Measurements from ENCODE around the gene NAA25.
"Not testable (repeated sequence)": the region's sequence is repeated elsewhere in the genome, so short reads cannot be mapped to it uniquely, and the experiment has no call there.

Gene NAA25

DNA sequence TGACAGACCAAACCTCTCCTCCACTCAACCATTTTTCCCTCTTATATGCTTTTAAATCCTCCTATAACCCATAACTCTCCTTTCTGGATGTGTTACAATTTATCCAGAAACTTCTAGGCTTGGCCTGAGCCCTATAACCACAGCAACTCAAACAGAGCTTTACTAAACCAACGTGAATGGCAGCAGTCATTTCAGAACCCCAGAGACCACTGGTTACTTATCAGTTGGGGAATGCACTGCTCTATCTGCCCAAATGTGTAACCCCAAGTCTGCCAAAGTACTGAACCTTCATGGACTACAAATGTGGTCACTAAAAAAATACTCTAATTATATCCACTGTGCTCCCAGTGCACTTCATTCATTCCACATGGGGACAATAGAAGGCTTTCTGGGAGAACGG, 42.0 kb downstream of the NAA25 start:
- ChIA-PET CTCF (no interaction called here), POLR2A (ENCODE audit: low non-redundant PET) (no interaction called here)
- no peak for TF ChIP-seq CTCF (conservative IDR thresholded peaks at IDR 0.05; ENCODE audit: low read depth)
- no peak for DNase-seq (ENCODE audit: low spot score)
- H3K27ac ChIP-seq = no peak overlapping the region

- H3K27ac ChIP-seq = no peak overlapping the region
- CTCF ChIA-PET = interaction anchor here (0.9 kb wide), 1 partner anchor 40 kb away, joined by 3 read pairs; no protein-coding TSS in a partner anchor
- DNase-seq (ENCODE audit: low spot score) = no peak
- POLR2A ChIA-PET (ENCODE audit: low non-redundant PET) = no interaction called here
- no peak for TF ChIP-seq CTCF (conservative IDR thresholded peaks at IDR 0.05; ENCODE audit: low read depth)
These were observed 45.3 kb downstream of the NAA25 start for GRCh38 chr12:112063273-112063672.

- ChIA-PET CTCF (interaction anchor here (0.6 kb wide), 1 partner anchor 53 kb away, joined by 5 read pairs; no protein-coding TSS in a partner anchor), POLR2A (ENCODE audit: low non-redundant PET) (no interaction called here)
- no peak for TF ChIP-seq CTCF (conservative IDR thresholded peaks at IDR 0.05; ENCODE audit: low read depth)
- no peak overlapping the region for H3K27ac ChIP-seq
- DNase-seq (ENCODE audit: low spot score) = no peak
These were observed 47.4 kb downstream of the NAA25 start for GRCh38 chr12:112061137-112061536.

- POLR2A ChIA-PET (ENCODE audit: low non-redundant PET) = no interaction called here
- TF ChIP-seq CTCF (conservative IDR thresholded peaks at IDR 0.05; ENCODE audit: low read depth) = no peak
- no peak overlapping the region for H3K27ac ChIP-seq
- CTCF ChIA-PET = interaction anchor here (0.7 kb wide), 1 partner anchor 31 kb away, joined by 3 read pairs; no protein-coding TSS in a partner anchor
- DNase-seq (ENCODE audit: low spot score) = no peak
These were observed 59.2 kb downstream of the NAA25 start for GRCh38 chr12:112049351-112049750.

DNA sequence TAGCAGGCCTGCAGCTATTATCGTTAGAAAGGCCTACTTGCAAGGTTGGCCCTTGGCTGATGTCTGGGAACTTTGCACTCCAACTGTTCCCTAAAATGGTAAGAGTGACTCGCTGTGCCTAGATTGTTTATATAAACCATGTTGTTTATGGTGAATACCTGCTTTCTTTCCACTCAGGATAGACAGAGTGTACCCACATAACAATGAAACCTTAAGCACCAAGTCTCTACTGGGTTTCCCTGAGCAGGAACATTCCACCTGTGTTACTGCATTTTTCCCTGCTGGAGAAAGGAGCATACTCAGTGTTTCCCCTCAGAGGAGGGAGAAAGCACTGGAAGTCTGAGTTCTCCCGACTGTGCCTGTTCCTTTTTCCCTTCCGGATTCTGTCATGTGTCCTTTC, 62.6 kb downstream of the NAA25 start:
- DNase-seq (ENCODE audit: low spot score) = no peak
- POLR2A ChIA-PET (ENCODE audit: low non-redundant PET) = no interaction called here
- no peak for TF ChIP-seq CTCF (conservative IDR thresholded peaks at IDR 0.05; ENCODE audit: low read depth)
- H3K27ac ChIP-seq = no peak overlapping the region
- CTCF ChIA-PET = no interaction called here

DNA sequence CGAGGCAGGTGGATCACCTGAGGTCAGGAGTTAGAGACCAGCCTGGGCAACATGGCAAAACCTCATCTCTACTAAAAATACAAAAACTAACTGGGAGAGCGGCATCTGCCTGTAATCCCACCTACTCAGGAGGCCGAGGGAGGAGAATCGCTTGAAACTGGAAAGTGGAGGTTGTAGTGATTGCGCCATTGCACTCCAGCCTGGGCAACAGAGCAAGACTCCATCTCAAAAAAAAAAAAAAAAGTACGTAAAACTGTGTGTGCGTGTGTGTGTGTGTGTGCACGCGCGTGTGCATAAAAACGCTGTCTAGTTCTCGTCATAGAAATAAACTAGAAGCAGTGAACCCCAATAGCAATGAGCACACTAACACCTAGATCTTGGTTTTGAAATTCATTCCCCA, 72.0 kb downstream of the NAA25 start:
- H3K27ac ChIP-seq; DNase-seq (ENCODE audit: low spot score); POLR2A ChIA-PET (ENCODE audit: low non-redundant PET): not testable (repeated sequence)
- CTCF ChIA-PET = interaction anchor here (0.6 kb wide), 1 partner anchor 364 kb away, joined by 5 read pairs; no protein-coding TSS in a partner anchor

DNA sequence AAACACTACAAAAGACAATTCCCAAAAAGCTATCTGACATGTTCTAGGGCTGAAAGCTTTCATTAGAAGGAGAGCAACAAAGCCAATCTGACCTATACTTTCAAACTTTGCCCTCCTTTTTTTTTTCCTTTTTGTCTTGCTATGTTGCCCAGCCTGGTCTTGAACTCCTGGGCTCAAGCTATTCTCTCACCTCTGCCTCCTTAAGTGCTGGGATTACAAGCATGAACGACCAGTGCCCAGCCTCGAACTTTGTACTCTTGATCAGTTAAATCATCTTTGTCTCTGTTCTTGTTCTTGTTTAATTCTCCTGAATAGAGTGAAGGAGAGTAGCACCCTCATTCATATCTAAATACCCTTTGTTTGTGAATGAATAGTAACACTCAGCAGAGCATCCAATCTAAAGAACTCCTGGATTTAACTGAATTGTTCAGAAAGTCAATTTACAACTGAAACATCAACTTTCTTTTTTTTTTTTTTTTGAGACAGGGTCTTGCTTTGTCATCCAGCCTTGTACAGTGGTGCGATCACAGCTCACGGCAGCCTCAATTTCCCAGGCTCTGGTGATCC, 73.3 kb downstream of the NAA25 start:
- H3K27ac ChIP-seq = no peak overlapping the region
- POLR2A ChIA-PET (ENCODE audit: low non-redundant PET) = no interaction called here
- CTCF ChIA-PET = interaction anchor here (0.6 kb wide), 1 partner anchor 15 kb away, joined by 3 read pairs; no protein-coding TSS in a partner anchor
- no peak for DNase-seq (ENCODE audit: low spot score)
- TF ChIP-seq CTCF (conservative IDR thresholded peaks at IDR 0.05; ENCODE audit: low read depth) = no peak
